Right cardiac atrium (tissue), 5 donors: Measurements from ENCODE around the gene NECAB3. TPM values are rescaled to one million over a fixed set of nuclear protein-coding genes. Genes with fewer than 3 reads are reported as not detected.

ENCODE experiments used
- ATAC-seq, 2 donors: fragments of 200-7000 bp; cut with Tn5 transposase; one replicate each; pipeline versions ENCODE4 v1.8.0 to v1.9.1; 2020; ENCODE audit warnings: moderate library complexity in 2 of 2, mild to moderate bottlenecking in 1 of 2
- DNase-seq, 3 donors: peaks; one replicate each; pipeline ENCODE4 v3.0.0-alpha.2; 2020
- H3K27ac ChIP-seq: one replicate; pipeline ENCODE4 v1.5.1; 2013; ENCODE audit warnings: mild to moderate bottlenecking, low read length, control low read depth, moderate library complexity
- H3K27me3 ChIP-seq: one replicate; pipeline ENCODE4 v1.6.1; 2013; ENCODE audit not compliant: control insufficient read depth, insufficient read depth
- H3K4me1 ChIP-seq: one replicate; pipeline ENCODE4 v1.6.1; 2013; ENCODE audit warnings: low read length; ENCODE audit not compliant: control insufficient read depth, insufficient read depth
- H3K4me3 ChIP-seq: one replicate; pipeline ENCODE4 v1.5.1; 2013; ENCODE audit warnings: low read length, control low read depth
- H3K9me3 ChIP-seq: one replicate; pipeline ENCODE4 v1.6.1; 2013; ENCODE audit warnings: low read length; ENCODE audit not compliant: control insufficient read depth
- WGBS: extraction: QIAGEN DNeasy Blood & Tissue Kit; methylation state at CpG from one replicate; pipeline ENCODE4 v1.1.7; 2013; 5-methylcytosine and 5-hydroxymethylcytosine counted together
- intact Hi-C, 4 donors: fragments of 100-400 bp; cut with DNase I; formaldehyde crosslinking; loops; one replicate each; pipeline versions ENCODE4 v1.11.0 to v1.14.0; 2022 to 2023
- long read RNA-seq, 4 donors: library from polyadenylated mRNA; unstranded; transcript quantifications; one replicate each; pipeline ENCODE4 v2.0.0, GENCODE V29; 2020 to 2021
- polyA plus RNA-seq: library from polyadenylated mRNA; stranded (reverse); fragments of 200-250 nt; gene quantifications from one replicate; pipeline ENCODE4 v1.2.3, GENCODE V29; 2013
- total RNA-seq, 4 donors: library from RNA; stranded (reverse); fragmentation: NEBNext Ultra II Directional; extraction: Animal tissue kit (Norgen Biotek cat#: 25700); gene quantifications; one replicate each; pipeline ENCODE4 v1.2.1, GENCODE V29; 2021
- donor health status: healthy with polysubstance abuse.
- donor health status: DM: no; HTN: yes; CAD: no.
- donor health status: DM: no; HTN: no; CAD: no.
- donor health status: DM: no; HTN: yes; CAD: no; lungs with severe emphysema.
- donor health status: DM: yes; HTN: yes; CAD: no.

Gene NECAB3, protein sequence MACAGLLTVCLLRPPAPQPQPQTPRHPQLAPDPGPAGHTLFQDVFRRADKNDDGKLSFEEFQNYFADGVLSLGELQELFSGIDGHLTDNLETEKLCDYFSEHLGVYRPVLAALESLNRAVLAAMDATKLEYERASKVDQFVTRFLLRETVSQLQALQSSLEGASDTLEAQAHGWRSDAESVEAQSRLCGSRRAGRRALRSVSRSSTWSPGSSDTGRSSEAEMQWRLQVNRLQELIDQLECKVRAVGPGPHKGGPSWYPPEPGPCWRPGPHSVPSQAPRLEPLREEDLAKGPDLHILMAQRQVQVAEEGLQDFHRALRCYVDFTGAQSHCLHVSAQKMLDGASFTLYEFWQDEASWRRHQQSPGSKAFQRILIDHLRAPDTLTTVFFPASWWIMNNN
- total RNA-seq, result 10 to 100 TPM; 55.4 to 61.3 (median 57.0) TPM
- polyA plus RNA-seq, result 57.4 TPM
- long read RNA-seq, donor 1, transcript NECAB3-201 (12 exons, 1,989 nt), result minor isoform, 7 of 48 reads
- long read RNA-seq, donor 1, transcript NECAB3-202 (13 exons, 1,942 nt), result major isoform, 18 of 48 reads
- long read RNA-seq, donor 1, partial matches to known transcripts, result 8 of 48 reads
- long read RNA-seq, donor 1, other reads (novel, unspliced or antisense), result 15 of 48 reads
- long read RNA-seq, donor 2, transcript NECAB3-202 (13 exons, 1,942 nt), result major isoform, 15 of 44 reads
- long read RNA-seq, donor 2, transcript NECAB3-201 (12 exons, 1,989 nt), result minor isoform, 11 of 44 reads
- long read RNA-seq, donor 2, partial matches to known transcripts, result 4 of 44 reads
- long read RNA-seq, donor 2, other reads (novel, unspliced or antisense), result 14 of 44 reads
- long read RNA-seq, donor 3, transcript NECAB3-202 (13 exons, 1,942 nt), result major isoform, 38 of 113 reads
- long read RNA-seq, donor 3, transcript NECAB3-201 (12 exons, 1,989 nt), result minor isoform, 15 of 113 reads
- long read RNA-seq, donor 3, partial matches to known transcripts, result 16 of 113 reads
- long read RNA-seq, donor 3, other reads (novel, unspliced or antisense), result 44 of 113 reads
- long read RNA-seq, donor 4, transcript NECAB3-201 (12 exons, 1,989 nt), result major isoform, 11 of 36 reads
- long read RNA-seq, donor 4, transcript NECAB3-202 (13 exons, 1,942 nt), result major isoform, 11 of 36 reads
- long read RNA-seq, donor 4, partial matches to known transcripts, result 4 of 36 reads
- long read RNA-seq, donor 4, other reads (novel, unspliced or antisense), result 10 of 36 reads

DNA sequence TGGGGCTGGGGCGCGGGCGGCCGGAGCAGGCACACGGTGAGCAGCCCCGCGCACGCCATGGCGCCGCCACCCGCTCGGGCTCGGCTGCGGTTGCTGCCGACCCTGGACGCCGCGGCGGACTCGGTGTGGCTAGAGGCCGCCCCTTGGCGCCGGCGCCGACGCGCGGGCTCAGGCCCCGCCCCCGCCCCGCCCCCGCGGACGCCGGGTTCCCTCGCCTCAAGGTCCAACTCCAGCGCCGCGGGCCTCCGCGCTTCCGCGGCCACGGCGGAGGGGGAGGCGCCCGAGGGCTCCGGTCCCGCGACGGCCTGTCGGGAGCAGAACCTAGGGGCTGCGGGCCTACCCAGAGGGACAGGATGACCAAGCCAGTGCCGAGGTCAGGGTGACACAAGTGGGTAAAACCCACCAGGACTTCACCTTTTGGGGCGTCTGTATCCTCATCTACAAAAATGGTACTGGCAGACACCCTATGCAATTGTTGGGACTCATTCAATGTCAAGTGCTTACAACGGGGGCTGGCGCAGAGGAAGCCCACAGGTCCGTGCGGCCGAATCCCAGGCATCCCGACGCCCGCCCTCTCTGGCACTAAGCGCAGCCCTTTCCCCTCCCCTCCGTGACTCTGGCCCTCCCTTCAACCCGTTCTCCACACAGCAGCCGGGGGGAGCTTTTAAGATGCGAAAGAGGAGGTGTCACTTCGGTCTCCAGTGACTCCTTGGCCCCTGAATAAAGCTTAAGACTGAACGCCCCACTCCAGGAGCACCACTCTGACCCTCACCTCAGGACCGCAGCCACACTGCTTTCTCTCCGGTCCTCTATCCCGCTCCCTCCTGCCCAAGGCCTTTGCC, at the start of gene NECAB3:
Gene NECAB3 (minus strand): TSS at position 135 of the 842 bp plus-strand sequence. CDS start 76 bp downstream, at position 59.
- Histone ChIP-seq H3K4me1 (no peaks in the 10 kb centered on the region), H3K4me3 (peak within 1 kb of the TSS; percentile 78), H3K27ac (peak within 1 kb of the TSS; percentile 59), H3K9me3 (no peaks in the 10 kb centered on the region), H3K27me3 (no peaks in the 10 kb centered on the region)
- intact Hi-C loops, result no loop called here
- peak; percentile 82 for ATAC-seq
- DNase-seq, result peak; percentile 83 to 96 (median 94)
- WGBS, result 3% methylated on average over 73 of the region's 73 CpGs

DNA sequence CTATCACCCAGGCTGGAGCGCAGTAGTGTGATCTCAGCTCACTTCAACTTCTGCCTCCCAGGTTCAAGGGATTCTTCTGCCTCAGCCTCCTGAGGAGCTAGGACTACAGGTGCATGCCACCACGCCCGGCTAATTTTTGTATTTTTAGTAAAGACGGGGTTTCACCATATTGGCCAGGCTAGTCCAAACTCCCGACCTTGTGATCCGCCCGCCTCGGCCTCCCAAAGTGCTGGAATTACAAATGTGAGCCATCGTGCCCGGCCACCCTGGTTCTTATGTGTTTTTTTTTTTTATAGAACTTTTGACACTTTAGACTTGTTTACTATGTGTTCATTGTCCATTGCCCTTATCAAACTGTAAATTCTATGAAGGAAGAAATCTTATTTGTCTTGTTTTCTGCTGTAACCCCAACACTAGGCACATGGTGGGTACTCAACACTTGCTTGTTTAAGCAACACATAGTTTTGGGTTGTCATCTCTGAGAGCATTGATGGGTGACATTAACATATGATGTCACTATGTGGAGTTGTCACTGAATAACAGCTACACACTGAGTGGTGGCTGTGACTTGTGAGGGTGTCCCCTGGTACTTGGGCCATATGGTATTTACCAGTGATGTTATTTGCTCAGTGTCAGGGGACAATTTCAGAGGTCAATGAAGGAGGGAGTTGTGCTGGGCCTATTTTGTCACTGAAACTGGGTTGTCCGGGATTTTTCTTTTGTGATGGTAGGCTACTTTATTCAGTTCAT, 47.3 kb upstream of the NECAB3 start:
- Histone ChIP-seq H3K4me1 (no peaks in the 10 kb centered on the region), H3K27ac (no peak overlapping the region), H3K4me3 (no peak overlapping the region), H3K9me3 (no peaks in the 10 kb centered on the region), H3K27me3 (no peaks in the 10 kb centered on the region)
- 95% methylated on average over 11 of the region's 11 CpGs for WGBS
- ATAC-seq, result no peak
- intact Hi-C loops, result no loop called here
- DNase-seq, result no peak

DNA sequence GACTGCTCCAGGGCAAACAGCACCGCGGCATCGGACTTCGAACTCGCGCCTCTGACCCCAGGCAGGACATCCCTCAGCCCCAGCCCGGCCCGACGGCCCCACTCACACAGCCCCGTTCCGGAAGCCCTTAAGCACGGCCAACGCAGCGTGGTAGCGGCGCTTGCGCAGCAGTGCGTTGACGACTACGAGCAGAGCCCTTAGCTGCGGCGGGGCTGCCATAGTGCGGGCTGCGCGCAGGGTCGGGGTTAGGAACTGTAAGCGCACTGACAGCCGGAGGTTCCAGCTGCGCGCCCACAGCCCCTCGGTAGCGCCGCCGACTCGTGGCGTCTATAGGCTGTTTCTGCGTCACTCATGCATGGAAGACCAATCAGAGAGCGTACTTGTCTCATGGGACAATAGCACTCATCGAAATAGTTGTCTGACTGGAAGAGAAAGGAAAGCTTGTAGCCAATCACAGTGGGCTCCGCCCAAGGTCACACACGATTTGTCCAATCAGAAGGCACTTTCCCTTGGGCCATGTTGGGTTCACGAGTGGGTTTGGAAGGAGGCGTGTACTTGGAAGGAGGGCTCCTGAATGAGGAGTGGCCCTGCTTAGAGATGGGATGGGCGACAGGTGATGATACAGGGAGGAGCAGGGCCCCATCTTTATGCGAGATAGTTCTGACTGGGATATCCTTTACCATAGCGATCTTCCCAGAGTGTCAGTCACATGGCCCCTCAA, 45.9 kb upstream of the NECAB3 start, which contains the start of gene PXMP4:
Gene PXMP4 (minus strand): TSS at position 322 of the 721 bp plus-strand sequence. CDS start 103 bp downstream, at position 219.
- WGBS, result 3% methylated on average over 46 of the region's 46 CpGs
- peak within 1 kb of the TSS; percentile 6 for H3K27ac ChIP-seq
- intact Hi-C loops, result no loop called here
- DNase-seq (peak; percentile 92 to 95 (median 92)), ATAC-seq (peak; percentile 99)
- no peaks in the 10 kb centered on the region for H3K4me1 ChIP-seq
- no peaks in the 10 kb centered on the region for H3K27me3 ChIP-seq
- peak within 1 kb of the TSS; percentile 54 for H3K4me3 ChIP-seq
- H3K9me3 ChIP-seq, result no peaks in the 10 kb centered on the region

DNA sequence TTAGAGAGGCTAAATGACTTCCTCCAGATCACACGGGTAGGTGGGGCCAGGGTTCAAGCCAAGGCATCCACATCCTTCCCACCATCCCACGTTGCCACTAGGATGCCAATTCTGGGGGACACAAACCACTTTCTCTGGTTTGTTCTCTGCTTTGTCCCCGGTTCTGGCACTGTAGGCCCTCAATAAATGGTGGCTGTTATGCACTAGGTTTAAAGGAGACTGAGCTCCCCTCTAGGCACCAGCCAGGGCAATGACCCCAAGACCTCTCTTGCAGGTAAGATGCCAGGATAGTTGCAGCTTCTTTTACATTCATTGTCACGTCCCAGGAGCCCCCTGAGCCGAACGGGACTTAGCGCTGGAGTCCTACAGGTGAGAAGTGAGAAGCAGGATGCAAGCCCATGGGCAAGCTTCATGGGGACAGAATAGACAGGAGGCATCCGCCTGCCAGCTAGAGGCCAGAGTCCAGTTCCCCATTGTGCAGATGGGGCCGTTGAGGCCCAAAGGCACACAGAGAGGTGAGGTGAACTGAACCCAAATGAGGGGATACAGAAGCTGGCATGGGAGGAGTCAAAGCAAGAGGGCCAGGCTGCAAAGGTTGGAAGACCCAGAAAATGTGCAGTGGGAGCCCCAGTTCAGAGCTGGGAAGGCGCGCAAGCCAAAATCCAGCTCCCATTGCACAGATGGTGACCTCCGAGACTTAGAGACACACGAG, 45.2 kb upstream of the NECAB3 start:
- Histone ChIP-seq H3K27ac (peak overlapping the region; percentile 6), H3K27me3 (no peaks in the 10 kb centered on the region), H3K4me3 (peak overlapping the region; percentile 54), H3K4me1 (no peaks in the 10 kb centered on the region), H3K9me3 (no peaks in the 10 kb centered on the region)
- intact Hi-C loops, result no loop called here
- DNase-seq (no peak), ATAC-seq (no peak)
- 47% methylated on average over 13 of the region's 13 CpGs for WGBS

DNA sequence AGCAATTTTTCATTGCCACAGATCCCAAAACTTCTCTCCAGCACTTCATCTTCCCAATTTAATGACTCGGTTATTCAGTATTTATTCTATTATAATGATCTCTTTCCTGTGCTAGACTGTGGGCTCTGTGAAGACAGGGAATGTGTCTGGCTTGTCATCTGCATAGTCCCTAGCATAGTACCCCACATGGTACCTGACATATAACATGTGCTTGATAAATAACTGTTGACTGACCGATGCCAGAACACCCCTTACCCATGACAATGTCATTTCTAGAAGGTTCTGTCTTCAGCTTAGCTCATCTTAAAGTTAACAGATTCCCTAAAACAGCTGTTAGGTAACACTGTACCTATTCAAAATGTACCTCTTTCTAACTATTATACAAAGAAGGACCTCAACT, 42.3 kb upstream of the NECAB3 start:
- DNase-seq (no peak), ATAC-seq (no peak)
- intact Hi-C loops, result no loop called here
- Histone ChIP-seq H3K9me3 (no peaks in the 10 kb centered on the region), H3K27ac (no peak overlapping the region), H3K27me3 (no peaks in the 10 kb centered on the region), H3K4me3 (no peak overlapping the region), H3K4me1 (no peaks in the 10 kb centered on the region)
- WGBS, result 91% methylated on average over 2 of the region's 2 CpGs

DNA sequence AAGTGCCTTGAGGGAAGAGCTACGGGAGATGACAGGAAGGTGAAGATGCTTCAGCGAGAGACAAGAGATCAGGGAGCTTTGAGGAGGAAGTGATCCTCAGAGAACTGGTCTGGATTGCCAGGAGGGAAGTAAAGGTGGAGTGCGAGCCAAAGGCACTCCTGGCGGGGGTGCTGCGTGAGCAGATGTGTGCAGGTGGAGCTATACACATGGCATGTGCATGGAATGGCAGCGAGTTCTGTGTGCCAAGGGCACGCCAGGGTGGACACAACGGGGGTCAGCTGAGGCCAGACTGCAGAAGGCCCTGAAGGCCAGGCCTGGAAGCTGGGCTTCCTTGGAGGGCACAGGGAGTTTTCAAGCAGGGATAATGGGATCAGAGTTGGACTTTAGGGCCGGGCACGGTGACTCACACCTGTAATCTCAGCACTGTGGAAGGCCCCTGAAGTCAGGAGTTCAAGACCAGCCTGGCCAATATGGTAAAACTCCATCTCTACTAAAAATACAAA, 39.7 kb upstream of the NECAB3 start:
- no peak for ATAC-seq
- no peak for DNase-seq
- H3K27me3 ChIP-seq, result no peaks in the 10 kb centered on the region
- H3K9me3 ChIP-seq, result no peaks in the 10 kb centered on the region
- WGBS, result 91% methylated on average over 10 of the region's 10 CpGs
- no peak overlapping the region for H3K4me3 ChIP-seq
- H3K27ac ChIP-seq, result no peak overlapping the region
- intact Hi-C loops, result no loop called here
- no peaks in the 10 kb centered on the region for H3K4me1 ChIP-seq

DNA sequence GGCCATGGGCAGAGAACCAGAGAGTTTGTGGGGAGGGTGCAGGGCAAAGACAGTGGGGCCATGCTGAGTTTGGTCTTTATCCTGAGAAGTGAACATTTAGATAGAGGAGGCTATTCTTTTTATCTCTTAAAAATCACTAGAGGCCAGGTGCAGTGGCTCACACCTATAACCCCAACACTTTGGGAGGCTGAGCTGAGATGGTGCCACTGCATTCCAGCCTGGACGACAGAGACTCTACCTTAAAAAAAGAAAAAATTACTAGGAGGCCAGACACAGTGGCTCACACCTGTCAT, 37.2 kb upstream of the NECAB3 start:
- no peak overlapping the region for H3K4me3 ChIP-seq
- WGBS, result 74% methylated on average over 1 of the region's 1 CpG
- no peaks in the 10 kb centered on the region for H3K4me1 ChIP-seq
- DNase-seq, result no peak
- no peaks in the 10 kb centered on the region for H3K9me3 ChIP-seq
- intact Hi-C loops, result no loop called here
- H3K27me3 ChIP-seq, result no peaks in the 10 kb centered on the region
- no peak overlapping the region for H3K27ac ChIP-seq
- no peak for ATAC-seq

DNA sequence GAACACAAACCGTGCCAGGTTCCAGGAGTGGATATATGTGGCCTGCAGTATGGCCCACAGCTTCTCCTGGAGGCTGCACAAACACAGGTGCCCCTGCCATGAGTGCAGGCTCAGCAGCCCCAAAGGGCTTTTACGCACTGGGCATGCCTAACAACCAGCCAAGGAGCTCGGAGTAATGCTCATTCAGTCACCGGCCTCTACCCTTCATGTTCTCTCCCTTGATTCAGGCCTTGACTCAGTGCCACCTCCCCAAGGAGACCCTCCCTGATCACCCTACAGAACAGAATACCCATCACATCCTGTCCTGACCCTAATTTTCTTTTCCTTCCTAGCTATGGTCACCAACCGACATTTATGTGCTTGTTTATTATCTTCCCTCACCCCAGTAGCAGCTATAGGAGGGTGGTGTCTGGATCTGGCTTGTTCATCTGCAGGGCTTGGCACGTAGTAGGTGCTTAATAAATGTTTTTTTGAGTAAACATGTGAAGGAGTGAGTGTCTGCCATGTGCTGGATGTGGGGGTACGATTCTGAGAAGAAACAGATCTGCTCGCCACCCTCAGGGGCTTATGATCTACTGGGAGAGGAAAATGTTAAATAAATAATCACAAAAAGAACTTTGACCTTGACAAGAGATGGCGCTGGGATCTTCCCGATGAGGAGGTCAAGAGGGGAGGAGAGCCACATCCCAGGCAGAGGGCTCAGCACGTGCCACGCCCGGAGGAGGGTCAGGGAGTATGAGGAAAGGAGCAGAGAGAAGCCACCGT, 36.6 kb upstream of the NECAB3 start:
- Histone ChIP-seq H3K4me1 (no peaks in the 10 kb centered on the region), H3K27ac (no peak overlapping the region), H3K4me3 (no peak overlapping the region), H3K27me3 (no peaks in the 10 kb centered on the region), H3K9me3 (no peaks in the 10 kb centered on the region)
- DNase-seq (no peak), ATAC-seq (no peak)
- intact Hi-C loops, result no loop called here
- 79% methylated on average over 14 of the region's 14 CpGs for WGBS
